ENCODE results near the gene LTC4S. TPM values are rescaled to one million over a fixed set of nuclear protein-coding genes. Genes with fewer than 3 reads are reported as not detected.
"Not testable (repeated sequence)": the region's sequence is repeated elsewhere in the genome, so short reads cannot be mapped to it uniquely, and the experiment has no call there.

Gene LTC4S
- total RNA-seq, 1 donor from 2014 or later, result 10.9 TPM

GRCh38 chr5:179832039-179832745, 38.4 kb downstream of the LTC4S start:
- Histone ChIP-seq H3K27ac (replicated peaks) (no peak overlapping the region), H3K9me3 (replicated peaks) (no peaks in the 10 kb centered on the region), H3K27me3 (ENCODE audit: low read depth) (no peaks in the 10 kb centered on the region), H3K36me3 (peaks cover 91% of the 10 kb centered on the region), H3K4me1 (peaks cover 78% of the 10 kb centered on the region), H3K4me3 (no peak overlapping the region)
- DNase-seq, result no peak
- intact Hi-C loops (cut with micrococcal nuclease), result no loop called here
- TF ChIP-seq CTCF (IDR thresholded peaks at IDR 0.05; ENCODE audit: borderline replicate concordance), result no peak

GRCh38 chr5:179833056-179833708, 39.4 kb downstream of the LTC4S start:
- TF ChIP-seq CTCF (IDR thresholded peaks at IDR 0.05; ENCODE audit: borderline replicate concordance), result no peak
- peaks cover 79% of the 10 kb centered on the region for H3K4me1 ChIP-seq
- H3K36me3 ChIP-seq, result peaks cover 91% of the 10 kb centered on the region
- intact Hi-C loops (cut with micrococcal nuclease), result no loop called here
- no peaks in the 10 kb centered on the region for H3K9me3 ChIP-seq (replicated peaks)
- no peak overlapping the region for H3K4me3 ChIP-seq
- no peak for DNase-seq
- H3K27me3 ChIP-seq (ENCODE audit: low read depth), result no peaks in the 10 kb centered on the region
- peak overlapping the region; percentile 12 for H3K27ac ChIP-seq (replicated peaks)

- Histone ChIP-seq H3K4me3 (no peak overlapping the region), H3K27me3 (ENCODE audit: low read depth) (no peaks in the 10 kb centered on the region), H3K9me3 (replicated peaks) (no peaks in the 10 kb centered on the region), H3K4me1 (peaks cover 74% of the 10 kb centered on the region), H3K36me3 (peaks cover 91% of the 10 kb centered on the region), H3K27ac (replicated peaks) (peak overlapping the region; percentile 12)
- intact Hi-C loops (cut with micrococcal nuclease), result no loop called here
- DNase-seq, result no peak
- no peak for TF ChIP-seq CTCF (IDR thresholded peaks at IDR 0.05; ENCODE audit: borderline replicate concordance)
Measured at GRCh38 chr5:179833709-179834070, 39.9 kb downstream of the LTC4S start.

- Histone ChIP-seq H3K4me3 (no peak overlapping the region), H3K27ac (replicated peaks) (no peak overlapping the region), H3K4me1 (peaks cover 70% of the 10 kb centered on the region), H3K27me3 (ENCODE audit: low read depth) (no peaks in the 10 kb centered on the region), H3K9me3 (replicated peaks) (no peaks in the 10 kb centered on the region), H3K36me3 (peaks cover 91% of the 10 kb centered on the region)
- no peak for TF ChIP-seq CTCF (IDR thresholded peaks at IDR 0.05; ENCODE audit: borderline replicate concordance)
- intact Hi-C loops (cut with micrococcal nuclease), result no loop called here
- DNase-seq, result no peak
Measured at GRCh38 chr5:179834120-179834519, 40.3 kb downstream of the LTC4S start.

GRCh38 chr5:179834871-179835270, 41.1 kb downstream of the LTC4S start:
- peaks cover 71% of the 10 kb centered on the region for H3K4me1 ChIP-seq
- H3K9me3 ChIP-seq (replicated peaks); intact Hi-C loops (cut with micrococcal nuclease); DNase-seq; H3K27ac ChIP-seq (replicated peaks); H3K27me3 ChIP-seq (ENCODE audit: low read depth); H3K4me3 ChIP-seq: not testable (repeated sequence)
- peaks cover 90% of the 10 kb centered on the region for H3K36me3 ChIP-seq
